ENCODE measurements around the gene RAD51B.

DNA sequence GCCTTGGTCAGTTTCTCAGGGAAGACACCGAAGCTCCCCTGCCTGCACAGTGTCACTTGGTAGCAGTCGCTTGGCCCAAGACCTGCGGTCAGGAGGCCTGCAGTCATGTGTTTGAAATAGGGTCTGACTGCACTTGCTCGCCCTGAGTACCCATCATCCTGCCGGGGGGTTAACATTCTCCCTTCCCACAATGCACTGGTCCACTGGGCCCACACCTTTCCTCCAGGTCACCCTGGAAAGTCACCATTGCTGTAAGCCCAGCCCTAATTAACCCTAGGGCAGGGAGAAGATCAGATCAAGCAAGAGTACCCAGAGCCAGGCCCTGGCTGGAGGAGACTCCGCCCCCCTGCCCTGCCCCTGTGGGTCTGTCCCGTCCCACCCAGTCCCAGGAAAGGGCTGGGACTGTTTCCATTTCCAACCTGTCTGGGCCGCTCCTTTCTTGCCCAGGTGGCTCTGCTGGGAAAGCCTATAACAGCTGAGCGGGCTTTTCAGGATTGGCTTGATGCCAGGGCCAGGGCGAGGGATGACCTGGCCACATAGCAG lies 886.2 kb downstream of the RAD51B start:
- TF ChIP-seq EZH2 (IDR thresholded peaks at IDR 0.05) = no peak
- TF ChIP-seq, protein P1, sequence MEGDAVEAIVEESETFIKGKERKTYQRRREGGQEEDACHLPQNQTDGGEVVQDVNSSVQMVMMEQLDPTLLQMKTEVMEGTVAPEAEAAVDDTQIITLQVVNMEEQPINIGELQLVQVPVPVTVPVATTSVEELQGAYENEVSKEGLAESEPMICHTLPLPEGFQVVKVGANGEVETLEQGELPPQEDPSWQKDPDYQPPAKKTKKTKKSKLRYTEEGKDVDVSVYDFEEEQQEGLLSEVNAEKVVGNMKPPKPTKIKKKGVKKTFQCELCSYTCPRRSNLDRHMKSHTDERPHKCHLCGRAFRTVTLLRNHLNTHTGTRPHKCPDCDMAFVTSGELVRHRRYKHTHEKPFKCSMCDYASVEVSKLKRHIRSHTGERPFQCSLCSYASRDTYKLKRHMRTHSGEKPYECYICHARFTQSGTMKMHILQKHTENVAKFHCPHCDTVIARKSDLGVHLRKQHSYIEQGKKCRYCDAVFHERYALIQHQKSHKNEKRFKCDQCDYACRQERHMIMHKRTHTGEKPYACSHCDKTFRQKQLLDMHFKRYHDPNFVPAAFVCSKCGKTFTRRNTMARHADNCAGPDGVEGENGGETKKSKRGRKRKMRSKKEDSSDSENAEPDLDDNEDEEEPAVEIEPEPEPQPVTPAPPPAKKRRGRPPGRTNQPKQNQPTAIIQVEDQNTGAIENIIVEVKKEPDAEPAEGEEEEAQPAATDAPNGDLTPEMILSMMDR (IDR thresholded peaks at IDR 0.05 in 2 of 3, conservative IDR thresholded peaks at IDR 0.05 in 1 of 3; ENCODE audit: borderline replicate concordance in 1 of 3, insufficient read depth in 1 of 3, low read depth in 2 of 3, low read length in 2 of 3) = no peak
- TF ChIP-seq, protein P2, sequence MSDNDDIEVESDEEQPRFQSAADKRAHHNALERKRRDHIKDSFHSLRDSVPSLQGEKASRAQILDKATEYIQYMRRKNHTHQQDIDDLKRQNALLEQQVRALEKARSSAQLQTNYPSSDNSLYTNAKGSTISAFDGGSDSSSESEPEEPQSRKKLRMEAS (IDR thresholded peaks at IDR 0.05) = no peak
- TF ChIP-seq JUND (IDR thresholded peaks at IDR 0.05) = no peak
- TF ChIP-seq EZH2phosphoT487 (IDR thresholded peaks at IDR 0.05; ENCODE audit: borderline replicate concordance) = no peak
- TF ChIP-seq RAD21 (IDR thresholded peaks at IDR 0.05; ENCODE audit: low read depth) = no peak
- TF ChIP-seq POLR2AphosphoS5 (IDR thresholded peaks at IDR 0.05; ENCODE audit: low read depth, low read length) = no peak
- TF ChIP-seq POLR2A (IDR thresholded peaks at IDR 0.05; ENCODE audit: borderline replicate concordance, extremely low read depth, insufficient read depth, insufficient read length) = no peak
- TF ChIP-seq, protein P3, sequence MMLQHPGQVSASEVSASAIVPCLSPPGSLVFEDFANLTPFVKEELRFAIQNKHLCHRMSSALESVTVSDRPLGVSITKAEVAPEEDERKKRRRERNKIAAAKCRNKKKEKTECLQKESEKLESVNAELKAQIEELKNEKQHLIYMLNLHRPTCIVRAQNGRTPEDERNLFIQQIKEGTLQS (IDR thresholded peaks at IDR 0.05) = no peak
- TF ChIP-seq, protein P4, sequence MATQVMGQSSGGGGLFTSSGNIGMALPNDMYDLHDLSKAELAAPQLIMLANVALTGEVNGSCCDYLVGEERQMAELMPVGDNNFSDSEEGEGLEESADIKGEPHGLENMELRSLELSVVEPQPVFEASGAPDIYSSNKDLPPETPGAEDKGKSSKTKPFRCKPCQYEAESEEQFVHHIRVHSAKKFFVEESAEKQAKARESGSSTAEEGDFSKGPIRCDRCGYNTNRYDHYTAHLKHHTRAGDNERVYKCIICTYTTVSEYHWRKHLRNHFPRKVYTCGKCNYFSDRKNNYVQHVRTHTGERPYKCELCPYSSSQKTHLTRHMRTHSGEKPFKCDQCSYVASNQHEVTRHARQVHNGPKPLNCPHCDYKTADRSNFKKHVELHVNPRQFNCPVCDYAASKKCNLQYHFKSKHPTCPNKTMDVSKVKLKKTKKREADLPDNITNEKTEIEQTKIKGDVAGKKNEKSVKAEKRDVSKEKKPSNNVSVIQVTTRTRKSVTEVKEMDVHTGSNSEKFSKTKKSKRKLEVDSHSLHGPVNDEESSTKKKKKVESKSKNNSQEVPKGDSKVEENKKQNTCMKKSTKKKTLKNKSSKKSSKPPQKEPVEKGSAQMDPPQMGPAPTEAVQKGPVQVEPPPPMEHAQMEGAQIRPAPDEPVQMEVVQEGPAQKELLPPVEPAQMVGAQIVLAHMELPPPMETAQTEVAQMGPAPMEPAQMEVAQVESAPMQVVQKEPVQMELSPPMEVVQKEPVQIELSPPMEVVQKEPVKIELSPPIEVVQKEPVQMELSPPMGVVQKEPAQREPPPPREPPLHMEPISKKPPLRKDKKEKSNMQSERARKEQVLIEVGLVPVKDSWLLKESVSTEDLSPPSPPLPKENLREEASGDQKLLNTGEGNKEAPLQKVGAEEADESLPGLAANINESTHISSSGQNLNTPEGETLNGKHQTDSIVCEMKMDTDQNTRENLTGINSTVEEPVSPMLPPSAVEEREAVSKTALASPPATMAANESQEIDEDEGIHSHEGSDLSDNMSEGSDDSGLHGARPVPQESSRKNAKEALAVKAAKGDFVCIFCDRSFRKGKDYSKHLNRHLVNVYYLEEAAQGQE (IDR thresholded peaks at IDR 0.05; ENCODE audit: low read depth) = no peak
- TF ChIP-seq SIN3A (IDR thresholded peaks at IDR 0.05; ENCODE audit: low read depth) = no peak
- no peak for TF ChIP-seq TCF7L2 (IDR thresholded peaks at IDR 0.05; ENCODE audit: borderline replicate concordance, extremely low read depth, insufficient read depth, insufficient read length)
- no peak for TF ChIP-seq ZNF274 (IDR thresholded peaks at IDR 0.05; ENCODE audit: low read depth, low read length)

Measured in HCT116 (cell line).